Heart left ventricle (tissue), 16 donors: ENCODE results near the gene MPPED1. TPM values are rescaled to one million over a fixed set of nuclear protein-coding genes. Genes with fewer than 3 reads are reported as not detected.

Source experiments
- ATAC-seq, 4 donors: fragments of 200-7000 bp; cut with Tn5 transposase; one replicate each; pipeline ENCODE4 v1.9.1; 2020 to 2022; ENCODE audit warnings: moderate library complexity in 4 of 4, mild to moderate bottlenecking in 3 of 4, moderate number of reproducible peaks in 1 of 4
- DNase-seq, 5 donors: peaks; one replicate each; pipeline ENCODE4 v3.0.0-alpha.2; 2020
- H3K27ac ChIP-seq, 12 donors: fragments of 200-600 bp; sonication (generic) in 4 of 12; one replicate each; pipeline versions ENCODE4 v1.5.0 to v1.8.0; 2016 to 2022; ENCODE audit warnings: mild to moderate bottlenecking in 2 of 12
- H3K27me3 ChIP-seq, 9 donors: fragments of 200-600 bp; sonication (generic) in 2 of 9; one replicate each; pipeline versions ENCODE4 v1.5.1 to v1.8.0; 2016 to 2022; ENCODE audit warnings: mild to moderate bottlenecking in 3 of 9
- H3K36me3 ChIP-seq, 9 donors: fragments of 200-600 bp; sonication (generic) in 2 of 9; one replicate each; pipeline versions ENCODE4 v1.5.0 to v1.8.0; 2018 to 2022; ENCODE audit warnings: mild to moderate bottlenecking in 2 of 9
- H3K4me1 ChIP-seq, 12 donors: fragments of 200-600 bp; sonication (generic) in 4 of 12; one replicate each; pipeline versions ENCODE4 v1.5.0 to v1.8.0; 2016 to 2022; ENCODE audit warnings: mild to moderate bottlenecking in 3 of 12
- H3K4me3 ChIP-seq, 12 donors: fragments of 200-600 bp; sonication (generic) in 4 of 12; one replicate each; pipeline versions ENCODE4 v1.5.0 to v1.8.0; 2017 to 2022; ENCODE audit warnings: mild to moderate bottlenecking in 9 of 12, moderate library complexity in 4 of 12
- H3K9me3 ChIP-seq, 12 donors: fragments of 200-600 bp; sonication (generic) in 4 of 12; one replicate each; pipeline versions ENCODE4 v1.5.0 to v1.8.0; 2016 to 2022; ENCODE audit warnings: mild to moderate bottlenecking in 1 of 12
- CTCF ChIP-seq, 12 donors: fragments of 200-600 bp; sonication (generic) in 4 of 12; IDR thresholded peaks; one replicate each; pipeline versions ENCODE4 v1.5.0 to v1.8.0; 2018 to 2022; ENCODE audit warnings: antibody characterized with exemption in 12 of 12, mild to moderate bottlenecking in 5 of 12
- POLR2A ChIP-seq, 2 donors: fragments of 450-650 bp; IDR thresholded peaks; one replicate each; pipeline ENCODE4 v1.6.1; 2017; ENCODE audit warnings: antibody characterized with exemption in 2 of 2, mild to moderate bottlenecking in 2 of 2, moderate library complexity in 2 of 2
- WGBS, 4 donors: extraction: QIAGEN DNeasy Blood & Tissue Kit in 2 of 4; methylation state at CpG; one replicate each; pipeline versions ENCODE4 v1.1.5 to v1.1.7; 2013 to 2018; 5-methylcytosine and 5-hydroxymethylcytosine counted together
- intact Hi-C, 10 donors: fragments of 100-400 bp; cut with DNase I; formaldehyde crosslinking; loops; one replicate each; pipeline versions ENCODE4 v1.11.1 to v1.14.2; 2022
- polyA plus RNA-seq, 2 donors: library from polyadenylated mRNA; stranded (reverse); fragments of 200-250 nt; gene quantifications; one replicate each; pipeline ENCODE4 v1.2.3, GENCODE V29; 2013
- total RNA-seq, 9 donors: library from RNA; depleted of rRNA in 2 of 9; stranded (reverse); fragments of >200 nt in 2 of 9; fragmentation: NEBNext Ultra II Directional in 3 of 9; extraction: Animal tissue kit (Norgen Biotek cat#: 25700) in 3 of 9; gene quantifications; one replicate each; pipeline versions ENCODE4 v1.1.0 to v1.2.4, GENCODE V29; 2016 to 2023
- donor health status: ischemic (EF 13 %, LVEDD 7.1; RV severe dilation, severe dysfunction).
- donor health status: healthy with polysubstance abuse.
- donor health status: DM: no; HTN: yes; CAD: no.
- donor health status: DM: no; HTN: no; CAD: no.
- donor health status: ischemic (EF 25% LVEDD 6.9; RV normal size, moderate dysfunction).
- donor health status: ischemic (EF 25% LVEDD 5.7; RV mildly dilated, moderate dysfunction).
- donor health status: healthy.
- donor health status: DM: yes; HTN: yes; CAD: no.
- donor health status: ischemic (EF 35%, LVEDD 5.7; RV mildly dilated, moderate dysfunction).
- donor health status: nonischemic (EF 11% LVEDD 7.7; RV severe dilation, severe dysfunction).
- donor health status: DM: yes; HTN: yes; CAD: no.
- donor health status: PGD.
- donor health status: ischemic (EF 29% LVEDD 5.4; RV normal size, mild dysfunction).
- donor health status: nonischemic (EF 23%, LVEDD 6.1; RV moderate dilation, normal function).

The MPPED1 gene
- total and polyA plus RNA-seq, 11 donors = 0.12 TPM; not detected in 10

GRCh38 chr22:43476751-43477725 lies 65.2 kb downstream of the MPPED1 start:
- DNase-seq = no peak
- 68 to 77% (median 74%) methylated on average over 12 to 14 of the region's 14 CpGs for WGBS, 4 donors

GRCh38 chr22:43477966-43478365 lies 66.2 kb downstream of the MPPED1 start:
- intact Hi-C loops = no loop called here
- Histone ChIP-seq H3K27ac (no peak overlapping the region), H3K4me3 (no peak overlapping the region), H3K36me3 (no peaks in the 10 kb centered on the region), H3K27me3 (peaks cover 0 to 4% (median 0%) of the 10 kb centered on the region in 9 donors), H3K4me1 (no peaks in the 10 kb centered on the region), H3K9me3 (no peaks in the 10 kb centered on the region)
- TF ChIP-seq POLR2A (IDR thresholded peaks at IDR 0.05) = no peak
- ATAC-seq (no peak), DNase-seq (no peak)
- 87 to 95% (median 91%) methylated on average over 7 of the region's 7 CpGs for WGBS, 4 donors

More at GRCh38 chr22:43476751-43477725, 65.2 kb downstream of the MPPED1 start:
- Histone ChIP-seq H3K4me3 (no peak overlapping the region), H3K36me3 (no peaks in the 10 kb centered on the region), H3K27me3 (peaks cover 0 to 4% (median 0%) of the 10 kb centered on the region in 9 donors), H3K4me1 (no peaks in the 10 kb centered on the region), H3K27ac (no peak overlapping the region), H3K9me3 (no peaks in the 10 kb centered on the region)
- intact Hi-C loops = no loop called here
- TF ChIP-seq POLR2A (IDR thresholded peaks at IDR 0.05) = no peak
- TF ChIP-seq CTCF (IDR thresholded peaks at IDR 0.05) = no peak
- no peak for ATAC-seq

GRCh38 chr22:43478621-43479300 lies 66.9 kb downstream of the MPPED1 start:
- DNase-seq (no peak), ATAC-seq (no peak)
- H3K9me3 ChIP-seq = no peaks in the 10 kb centered on the region
- 79 to 90% (median 90%) methylated on average over 8 to 21 of the region's 21 CpGs for WGBS, 4 donors
- H3K36me3 ChIP-seq = no peaks in the 10 kb centered on the region
- TF ChIP-seq POLR2A (IDR thresholded peaks at IDR 0.05) = no peak
- no peak for TF ChIP-seq CTCF (IDR thresholded peaks at IDR 0.05)
- no peak overlapping the region for H3K27ac ChIP-seq
- no peaks in the 10 kb centered on the region for H3K4me1 ChIP-seq
- intact Hi-C loops = no loop called here
- H3K4me3 ChIP-seq = no peak overlapping the region
- H3K27me3 ChIP-seq = peaks cover 0 to 7% (median 0%) of the 10 kb centered on the region in 9 donors

GRCh38 chr22:43479301-43479950 lies 67.6 kb downstream of the MPPED1 start:
- DNase-seq = no peak
- no peaks in the 10 kb centered on the region for H3K36me3 ChIP-seq
- 76 to 82% (median 79%) methylated on average over 7 of the region's 7 CpGs for WGBS, 4 donors
- peaks cover 0 to 10% (median 0%) of the 10 kb centered on the region in 9 donors for H3K27me3 ChIP-seq
- no peaks in the 10 kb centered on the region for H3K9me3 ChIP-seq
- intact Hi-C loops = no loop called here
- ATAC-seq = no peak
- no peak overlapping the region for H3K4me3 ChIP-seq
- H3K4me1 ChIP-seq = no peaks in the 10 kb centered on the region
- no peak for TF ChIP-seq POLR2A (IDR thresholded peaks at IDR 0.05)
- TF ChIP-seq CTCF (IDR thresholded peaks at IDR 0.05) = no peak
- no peak overlapping the region for H3K27ac ChIP-seq
